Upper lobe of right lung (tissue), 1 donor: ENCODE data around the gene VASN. TPM values are rescaled to one million over a fixed set of nuclear protein-coding genes. Genes with fewer than 3 reads are reported as not detected.
A peak's percentile ranks its signal among the peaks of the same experiment; 100 is the strongest.

Experiments used
- ATAC-seq: fragments of 200-7000 bp; cut with Tn5 transposase; one replicate; pipeline ENCODE4 v1.9.1; 2020; ENCODE audit warnings: mild to moderate bottlenecking, moderate library complexity
- DNase-seq: peaks from one replicate; pipeline ENCODE4 v3.0.0-alpha.2; 2020
- H3K27ac ChIP-seq: fragments of 200-600 bp; one replicate; pipeline ENCODE4 v1.8.0; 2022
- H3K27me3 ChIP-seq: fragments of 200-600 bp; one replicate; pipeline ENCODE4 v1.8.0; 2022; ENCODE audit warnings: mild to moderate bottlenecking
- H3K36me3 ChIP-seq: fragments of 200-600 bp; one replicate; pipeline ENCODE4 v1.8.0; 2022
- H3K4me1 ChIP-seq: fragments of 200-600 bp; one replicate; pipeline ENCODE4 v1.8.0; 2022
- H3K4me3 ChIP-seq: fragments of 200-600 bp; one replicate; pipeline ENCODE4 v1.8.0; 2022; ENCODE audit warnings: mild to moderate bottlenecking
- H3K9me3 ChIP-seq: fragments of 200-600 bp; one replicate; pipeline ENCODE4 v1.8.0; 2022
- intact Hi-C: fragments of 100-400 bp; cut with DNase I; formaldehyde crosslinking; loops from one replicate; pipeline ENCODE4 v1.11.0; 2022
- total RNA-seq: library from RNA; stranded (reverse); fragmentation: NEBNext Ultra II Directional; extraction: Animal tissue kit (Norgen Biotek cat#: 25700); gene quantifications from one replicate; pipeline ENCODE4 v1.2.1, GENCODE V29; 2021
- TF ChIP-seq, protein P1 (sequence below): fragments of 200-600 bp; IDR thresholded peaks from one replicate; pipeline ENCODE4 v1.8.0; 2022; ENCODE audit warnings: antibody characterized with exemption
- donor health status: DM: no; HTN: yes; CAD: no; lungs with severe emphysema.

Gene VASN
- total RNA-seq, 1 donor from 2014 or later, result 20.3 TPM

DNA sequence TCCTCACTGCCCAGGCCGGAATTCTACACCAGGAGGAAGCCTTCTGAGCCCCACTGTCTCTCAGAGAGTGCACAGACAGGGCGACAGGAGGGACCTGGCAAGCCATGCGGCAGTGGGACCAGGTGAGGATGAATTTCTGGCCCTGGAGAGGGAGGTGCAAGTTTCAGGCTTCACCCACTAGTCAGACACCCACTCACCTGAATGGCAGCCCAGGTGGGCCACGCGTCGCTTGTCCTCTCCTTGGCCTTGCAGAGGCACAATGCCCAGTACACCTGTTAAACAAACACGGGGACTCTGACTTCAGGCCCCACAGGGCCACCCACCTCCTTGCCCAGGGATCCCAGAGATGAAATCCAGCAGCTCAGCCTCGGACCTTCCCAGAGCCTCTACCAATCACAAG is 40.5 kb downstream of the VASN start:
- TF ChIP-seq, protein P1, sequence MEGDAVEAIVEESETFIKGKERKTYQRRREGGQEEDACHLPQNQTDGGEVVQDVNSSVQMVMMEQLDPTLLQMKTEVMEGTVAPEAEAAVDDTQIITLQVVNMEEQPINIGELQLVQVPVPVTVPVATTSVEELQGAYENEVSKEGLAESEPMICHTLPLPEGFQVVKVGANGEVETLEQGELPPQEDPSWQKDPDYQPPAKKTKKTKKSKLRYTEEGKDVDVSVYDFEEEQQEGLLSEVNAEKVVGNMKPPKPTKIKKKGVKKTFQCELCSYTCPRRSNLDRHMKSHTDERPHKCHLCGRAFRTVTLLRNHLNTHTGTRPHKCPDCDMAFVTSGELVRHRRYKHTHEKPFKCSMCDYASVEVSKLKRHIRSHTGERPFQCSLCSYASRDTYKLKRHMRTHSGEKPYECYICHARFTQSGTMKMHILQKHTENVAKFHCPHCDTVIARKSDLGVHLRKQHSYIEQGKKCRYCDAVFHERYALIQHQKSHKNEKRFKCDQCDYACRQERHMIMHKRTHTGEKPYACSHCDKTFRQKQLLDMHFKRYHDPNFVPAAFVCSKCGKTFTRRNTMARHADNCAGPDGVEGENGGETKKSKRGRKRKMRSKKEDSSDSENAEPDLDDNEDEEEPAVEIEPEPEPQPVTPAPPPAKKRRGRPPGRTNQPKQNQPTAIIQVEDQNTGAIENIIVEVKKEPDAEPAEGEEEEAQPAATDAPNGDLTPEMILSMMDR, result no peak
- peak overlapping the region; percentile 53 for H3K27ac ChIP-seq
- no peak overlapping the region for H3K4me3 ChIP-seq
- H3K27me3 ChIP-seq, result no peaks in the 10 kb centered on the region
- no peaks in the 10 kb centered on the region for H3K9me3 ChIP-seq
- H3K4me1 ChIP-seq, result peaks cover 53% of the 10 kb centered on the region
- ATAC-seq, result no peak
- DNase-seq, result no peak
- peaks cover 27% of the 10 kb centered on the region for H3K36me3 ChIP-seq
- intact Hi-C loops, result no loop called here

DNA sequence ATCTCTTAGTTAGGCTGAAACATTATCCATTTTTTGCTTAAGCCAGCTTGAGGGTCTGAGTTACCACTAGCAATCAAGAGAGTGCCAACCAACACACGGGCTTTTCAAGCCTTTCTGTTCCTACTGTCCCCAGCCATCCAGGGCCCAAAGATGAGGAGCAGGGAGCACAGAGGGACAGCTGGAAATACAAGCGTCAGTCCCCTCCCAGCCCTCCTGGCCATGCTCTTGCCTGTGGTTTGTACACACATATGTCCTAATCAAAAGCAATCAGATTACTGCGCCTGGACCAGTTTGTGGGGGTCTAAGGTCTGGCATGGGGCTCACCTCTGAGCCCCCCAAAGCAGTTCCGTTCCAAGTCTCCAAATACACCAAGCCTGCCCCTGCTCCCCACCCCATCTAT is 41.2 kb downstream of the VASN start:
- H3K27ac ChIP-seq, result no peak overlapping the region
- DNase-seq, result no peak
- no peaks in the 10 kb centered on the region for H3K9me3 ChIP-seq
- TF ChIP-seq, protein P1, result no peak
- H3K4me3 ChIP-seq, result no peak overlapping the region
- H3K27me3 ChIP-seq, result no peaks in the 10 kb centered on the region
- peaks cover 53% of the 10 kb centered on the region for H3K4me1 ChIP-seq
- ATAC-seq, result no peak
- intact Hi-C loops, result no loop called here
- H3K36me3 ChIP-seq, result peaks cover 20% of the 10 kb centered on the region

DNA sequence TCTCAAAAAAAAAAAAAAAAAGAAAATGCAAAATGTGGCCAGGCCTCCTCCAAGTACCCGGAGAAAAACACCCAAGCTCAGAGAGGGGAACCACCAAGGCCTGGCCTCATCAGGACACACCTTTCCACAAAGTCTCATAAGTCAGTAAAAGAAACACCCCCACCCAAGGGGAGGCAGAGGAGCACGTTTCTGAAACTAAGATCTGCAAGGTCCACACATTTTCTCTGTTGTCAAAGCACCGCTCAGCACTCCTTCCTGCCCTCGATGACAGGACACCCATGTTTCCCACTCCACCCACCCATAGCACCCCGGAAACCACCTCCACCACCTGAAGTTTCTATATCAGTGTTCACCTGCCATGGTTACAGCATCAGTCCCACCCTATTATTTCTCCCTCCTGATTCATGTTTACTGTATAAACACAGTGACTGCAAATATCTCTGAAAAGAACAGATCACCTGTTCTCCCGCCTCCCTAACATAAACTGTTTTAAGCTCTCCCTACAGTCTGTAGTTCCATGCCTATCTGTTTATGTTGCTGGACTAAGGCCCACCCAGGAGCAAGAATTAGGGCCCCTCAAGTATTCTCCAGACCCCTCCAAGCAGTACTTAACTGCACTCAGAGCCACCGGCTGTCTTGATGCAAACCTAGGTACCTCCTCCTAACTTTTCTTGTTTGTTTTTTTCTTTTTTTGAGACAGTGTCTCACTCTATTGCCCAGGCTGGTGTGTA is 42.7 kb downstream of the VASN start:
- intact Hi-C loops, result no loop called here
- DNase-seq (no peak), ATAC-seq (no peak)
- peak overlapping the region; percentile 89 for H3K27ac ChIP-seq
- no peaks in the 10 kb centered on the region for H3K27me3 ChIP-seq
- peaks cover 45% of the 10 kb centered on the region for H3K4me1 ChIP-seq
- TF ChIP-seq, protein P1, result no peak
- no peaks in the 10 kb centered on the region for H3K9me3 ChIP-seq
- peaks cover 12% of the 10 kb centered on the region for H3K36me3 ChIP-seq
- no peak overlapping the region for H3K4me3 ChIP-seq

DNA sequence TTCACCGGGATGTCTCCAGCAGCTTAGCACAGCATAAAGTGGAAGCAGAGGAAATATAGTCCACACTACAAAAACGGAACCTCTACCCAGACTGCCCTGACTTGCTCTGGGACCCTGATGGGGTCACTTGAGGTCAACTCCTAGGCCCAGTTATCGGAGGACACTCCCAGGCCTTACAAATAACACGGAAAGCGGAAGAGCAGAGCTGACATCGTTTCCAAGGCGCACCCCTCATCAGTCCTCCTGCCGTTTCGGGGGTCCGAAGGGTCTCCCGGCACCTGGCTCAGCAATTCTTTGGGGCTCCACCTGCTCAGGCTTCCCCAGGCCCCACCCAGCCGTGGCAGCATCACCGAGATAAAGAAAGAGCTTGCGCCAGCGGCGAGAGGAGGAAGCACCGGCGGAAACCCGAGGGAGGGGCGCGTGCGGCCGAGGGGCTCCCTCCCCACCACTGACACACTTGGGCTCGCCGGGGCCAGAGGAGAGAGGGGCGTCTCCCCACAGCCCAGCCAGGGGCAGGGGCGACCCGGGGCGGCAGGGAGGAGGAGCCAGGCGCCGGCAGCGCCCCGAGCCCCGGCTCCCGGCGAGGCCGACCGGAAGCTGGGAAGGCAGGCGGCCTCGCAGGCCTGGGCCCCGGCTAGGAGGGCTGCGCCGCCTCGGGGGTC is 44.0 kb downstream of the VASN start:
- Histone ChIP-seq H3K4me1 (peaks cover 34% of the 10 kb centered on the region), H3K27ac (peak overlapping the region; percentile 89), H3K36me3 (peaks cover 12% of the 10 kb centered on the region), H3K4me3 (peak overlapping the region; percentile 93), H3K9me3 (no peaks in the 10 kb centered on the region), H3K27me3 (no peaks in the 10 kb centered on the region)
- TF ChIP-seq, protein P1, result peak; percentile 2
- intact Hi-C loops, result no loop called here
- DNase-seq, result peak; percentile 82
- peak; percentile 64 for ATAC-seq

DNA sequence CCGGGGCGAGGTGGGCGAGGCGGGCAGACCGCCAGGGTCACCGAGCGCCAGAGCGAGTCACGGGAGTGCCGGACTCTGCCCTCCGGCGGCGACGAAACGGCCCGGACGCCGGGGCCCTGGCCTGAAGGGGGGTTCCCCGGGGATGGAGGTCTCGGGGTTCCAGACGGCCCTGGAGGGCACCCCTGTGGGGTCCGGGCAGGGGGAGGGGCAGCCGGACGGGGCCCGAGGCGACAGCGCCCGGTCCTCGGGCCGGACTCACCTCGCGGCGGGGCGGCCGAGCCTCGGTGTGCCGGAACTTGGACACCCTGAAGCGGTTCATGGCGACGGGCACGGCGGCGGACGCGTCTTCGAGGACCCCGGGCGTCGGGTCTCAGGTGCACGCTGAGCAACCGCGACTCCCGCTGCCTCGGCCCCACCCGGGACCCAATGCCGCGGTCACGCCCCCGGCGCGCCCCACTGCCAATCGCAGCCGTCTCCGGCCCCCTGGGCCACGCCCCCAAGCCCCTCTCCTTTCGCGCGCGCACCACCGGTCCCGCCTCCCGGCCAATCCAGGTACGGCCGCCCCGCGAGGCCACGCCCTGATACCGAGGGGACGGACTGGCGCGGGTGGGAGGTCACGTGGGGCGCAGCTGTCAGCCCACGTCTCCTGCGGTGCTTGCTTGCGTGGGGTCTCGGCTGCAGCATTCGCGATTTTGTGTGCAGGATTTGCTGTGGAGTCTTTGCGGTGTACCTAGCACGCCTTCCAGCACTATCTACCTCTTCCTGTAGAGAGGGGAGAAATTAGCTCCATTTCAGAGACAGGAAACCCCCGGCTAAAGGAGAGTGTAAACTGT is 44.8 kb downstream of the VASN start, which contains the start of gene CORO7:
TSS of gene CORO7 (minus strand) at position 397 of the 833 bp plus-strand sequence. CDS start at position 319, 78 bp downstream.
- no peaks in the 10 kb centered on the region for H3K27me3 ChIP-seq
- peaks cover 12% of the 10 kb centered on the region for H3K36me3 ChIP-seq
- TF ChIP-seq, protein P1, result no peak
- DNase-seq, result peak; percentile 99
- H3K4me3 ChIP-seq, result peak within 1 kb of the TSS; percentile 93
- H3K27ac ChIP-seq, result peak within 1 kb of the TSS; percentile 89
- no peaks in the 10 kb centered on the region for H3K9me3 ChIP-seq
- ATAC-seq, result peak; percentile 97
- peaks cover 26% of the 10 kb centered on the region for H3K4me1 ChIP-seq
- intact Hi-C loops, result no loop called here
